ENCODE results near the gene IGFL3. TPM values are rescaled to one million over a fixed set of nuclear protein-coding genes. Genes with fewer than 3 reads are reported as not detected.
A peak's percentile ranks its signal among the peaks of the same experiment; 100 is the strongest.
"Not testable (repeated sequence)": the region's sequence is repeated elsewhere in the genome, so short reads cannot be mapped to it uniquely, and the experiment has no call there.

IGFL3 gene
- not detected in 2 replicates for total RNA-seq (2014; rRNA removed; shearing (Covaris generic))

- peak; percentile 21 for DNase-seq (ENCODE audit: low read depth)
Measured at GRCh38 chr19:46124638-46125115, at the start of gene IGFL3. Gene IGFL3 (minus strand): TSS chr19:46124688. CDS start chr19:46124649, 39 bp downstream.

GRCh38 chr19:46173886-46174480, 49.5 kb upstream of the IGFL3 start:
- DNase-seq (ENCODE audit: low read depth): no peak

- no peak for DNase-seq (ENCODE audit: low read depth)
Measured at GRCh38 chr19:46162731-46163130, 38.2 kb upstream of the IGFL3 start.

GRCh38 chr19:46161642-46162257, 37.3 kb upstream of the IGFL3 start:
- not testable (repeated sequence) for DNase-seq (ENCODE audit: low read depth)

- no peak for DNase-seq (ENCODE audit: low read depth)
Measured at GRCh38 chr19:46160233-46160775, 35.8 kb upstream of the IGFL3 start.

GRCh38 chr19:46159418-46160232, 35.1 kb upstream of the IGFL3 start:
- DNase-seq (ENCODE audit: low read depth): no peak

GRCh38 chr19:46155237-46155636, 30.7 kb upstream of the IGFL3 start:
- peak; percentile 62 for DNase-seq (ENCODE audit: low read depth)

GRCh38 chr19:46150606-46151005, 26.1 kb upstream of the IGFL3 start:
- no peak for DNase-seq (ENCODE audit: low read depth)

- peak; percentile 8 for DNase-seq (ENCODE audit: low read depth)
Measured at GRCh38 chr19:46147791-46148288, 23.4 kb upstream of the IGFL3 start, which contains the start of gene IGFL2. Gene IGFL2 (plus strand): TSS chr19:46148238. CDS start chr19:46148279, 41 bp downstream.

- DNase-seq (ENCODE audit: low read depth): no peak
Measured at GRCh38 chr19:46147166-46147740, 22.8 kb upstream of the IGFL3 start.

GRCh38 chr19:46144756-46145155, 20.3 kb upstream of the IGFL3 start:
- no peak for DNase-seq (ENCODE audit: low read depth)

GRCh38 chr19:46142294-46142693, 17.8 kb upstream of the IGFL3 start:
- DNase-seq (ENCODE audit: low read depth): no peak

GRCh38 chr19:46141421-46141820, 16.9 kb upstream of the IGFL3 start:
- DNase-seq (ENCODE audit: low read depth): no peak

GRCh38 chr19:46137915-46138473, 13.5 kb upstream of the IGFL3 start:
- DNase-seq (ENCODE audit: low read depth): no peak

- DNase-seq (ENCODE audit: low read depth): no peak
Measured at GRCh38 chr19:46134527-46134926, 10.0 kb upstream of the IGFL3 start.

- DNase-seq (ENCODE audit: low read depth): peak; percentile 9
Measured at GRCh38 chr19:46133777-46134241, 9.3 kb upstream of the IGFL3 start.

- DNase-seq (ENCODE audit: low read depth): peak; percentile 93
Measured at GRCh38 chr19:46133101-46133627, 8.7 kb upstream of the IGFL3 start.

GRCh38 chr19:46132508-46133100, 8.1 kb upstream of the IGFL3 start:
- no peak for DNase-seq (ENCODE audit: low read depth)

- no peak for DNase-seq (ENCODE audit: low read depth)
Measured at GRCh38 chr19:46131485-46132143, 7.1 kb upstream of the IGFL3 start.

- DNase-seq (ENCODE audit: low read depth): no peak
Measured at GRCh38 chr19:46126086-46126580, 1.6 kb upstream of the IGFL3 start.

Measured in M059J (cell line).